Suppressor macrophage treated with lipopolysaccharide for 4 hours (primary cell): ENCODE data around the gene ABCC1.
"Not testable (repeated sequence)": the region's sequence is repeated elsewhere in the genome, so short reads cannot be mapped to it uniquely, and the experiment has no call there.

Experiments used
- DNase-seq: peaks from one replicate; pipeline ENCODE4 v3.0.0-alpha.2; 2020

ABCC1 gene

DNA sequence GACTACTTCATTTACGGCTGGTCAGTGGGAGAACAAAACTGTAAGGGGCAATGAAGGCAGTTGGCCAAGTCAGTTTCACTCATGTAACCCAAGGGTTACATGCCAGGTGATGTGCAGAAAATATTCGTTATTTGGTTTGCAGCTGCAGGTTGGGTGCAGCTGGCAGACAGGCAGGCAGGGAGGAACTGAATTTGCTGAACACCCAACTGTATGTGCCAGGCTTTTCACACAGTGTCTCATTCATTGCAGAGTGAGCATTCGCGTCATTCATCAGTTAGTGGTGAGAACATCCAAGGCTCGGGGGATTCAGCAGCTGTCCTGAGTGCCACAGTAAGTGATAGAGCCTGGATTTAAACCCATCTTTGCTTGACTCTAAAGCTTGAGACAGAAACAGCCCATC is 214.2 kb downstream of the ABCC1 start:
- DNase-seq, result no peak

DNA sequence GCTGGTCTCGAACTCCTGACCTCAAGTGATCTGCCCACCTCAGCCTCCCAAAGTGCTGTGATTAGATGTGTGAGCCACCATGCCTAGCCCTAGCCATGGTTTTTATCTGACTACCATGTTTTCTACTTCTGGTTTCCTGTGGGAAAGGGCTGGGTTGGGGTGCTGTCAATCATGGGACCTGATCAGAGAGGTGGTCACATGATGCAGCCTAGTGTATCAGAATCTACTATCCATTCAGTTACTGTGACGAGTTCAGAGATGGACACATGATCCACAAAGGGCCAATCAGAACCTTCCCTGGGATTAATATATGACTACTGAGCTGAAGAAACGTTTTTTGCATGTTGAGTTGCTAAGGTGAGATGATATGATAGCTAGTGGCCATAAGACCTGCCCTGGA is 214.8 kb downstream of the ABCC1 start:
- no peak for DNase-seq

DNA sequence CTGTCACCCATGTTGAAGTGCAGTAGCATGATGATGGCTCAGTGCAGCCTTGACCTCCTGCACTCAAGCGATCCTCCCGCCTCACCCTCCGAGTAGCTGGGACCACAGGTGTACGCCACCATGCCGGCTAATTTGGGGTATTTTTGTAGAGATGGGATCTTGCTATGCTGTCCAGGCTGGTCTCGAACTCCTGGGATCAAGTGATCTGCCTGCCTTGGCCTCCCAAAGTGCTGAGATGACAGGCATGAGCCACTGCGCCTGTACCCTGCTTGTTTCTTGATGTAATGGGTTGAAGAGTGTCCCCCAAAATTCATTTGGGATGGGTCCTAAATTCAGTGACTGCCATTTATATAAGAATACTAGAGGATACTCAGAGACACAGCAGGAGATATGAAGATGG is 216.7 kb downstream of the ABCC1 start:
- DNase-seq, result no peak

DNA sequence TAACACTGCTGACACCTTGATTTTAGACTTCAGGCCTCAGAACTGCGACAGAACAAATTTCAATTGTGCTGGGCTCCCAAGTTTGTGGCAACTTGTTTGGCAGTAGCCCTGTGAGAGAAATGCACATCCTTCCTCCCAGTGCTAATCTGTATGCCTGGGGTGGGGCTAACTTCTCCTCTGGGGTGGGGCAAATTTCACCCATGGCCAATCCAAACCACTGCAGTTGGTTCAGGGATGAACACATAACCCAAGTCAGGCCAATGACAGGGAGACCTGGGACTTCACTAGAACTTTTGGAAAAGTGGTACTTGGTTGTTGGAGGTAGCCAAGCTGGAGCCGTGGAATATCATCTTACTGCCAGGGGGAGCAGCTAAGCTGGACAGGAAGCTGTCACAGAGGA is 217.5 kb downstream of the ABCC1 start:
- DNase-seq, result no peak

DNA sequence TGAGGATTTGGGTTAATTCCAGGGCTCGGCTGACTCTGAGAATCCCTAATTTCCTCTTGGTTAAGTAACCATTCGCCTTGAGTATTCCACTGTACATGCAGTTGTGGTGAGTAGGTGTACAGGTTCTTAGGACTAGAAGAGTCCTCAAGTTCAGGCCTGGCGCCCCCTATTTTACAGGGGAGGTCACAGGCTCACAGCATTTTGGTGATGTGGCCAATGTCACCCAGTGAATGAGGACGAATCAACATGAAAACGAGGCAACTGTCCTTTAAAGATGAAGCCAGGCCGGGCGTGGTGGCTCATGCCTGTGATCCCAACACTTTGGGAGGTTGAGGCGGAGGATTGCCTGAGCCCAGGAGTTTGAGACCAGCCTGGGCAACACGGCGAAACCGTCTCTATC is 218.5 kb downstream of the ABCC1 start:
- no peak for DNase-seq

DNA sequence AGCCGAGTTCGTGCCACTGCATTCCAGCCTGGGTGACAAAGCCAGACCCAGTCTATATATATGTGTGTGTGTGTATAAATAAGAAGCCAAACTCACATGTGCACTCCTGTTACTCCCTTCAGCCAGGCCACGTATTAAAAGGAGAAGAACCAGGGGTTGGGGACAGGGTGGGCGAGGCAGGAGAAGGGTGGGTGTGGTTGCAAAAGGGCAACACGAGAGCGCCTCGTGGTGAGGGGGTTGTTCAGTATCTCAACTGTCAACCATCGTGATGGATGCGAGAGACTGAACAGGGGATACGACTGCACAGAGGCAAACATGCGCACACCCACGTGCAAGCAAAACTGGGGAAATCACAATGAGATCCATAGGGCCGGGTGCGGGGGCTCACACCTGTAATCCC is 219.0 kb downstream of the ABCC1 start:
- no peak for DNase-seq

DNA sequence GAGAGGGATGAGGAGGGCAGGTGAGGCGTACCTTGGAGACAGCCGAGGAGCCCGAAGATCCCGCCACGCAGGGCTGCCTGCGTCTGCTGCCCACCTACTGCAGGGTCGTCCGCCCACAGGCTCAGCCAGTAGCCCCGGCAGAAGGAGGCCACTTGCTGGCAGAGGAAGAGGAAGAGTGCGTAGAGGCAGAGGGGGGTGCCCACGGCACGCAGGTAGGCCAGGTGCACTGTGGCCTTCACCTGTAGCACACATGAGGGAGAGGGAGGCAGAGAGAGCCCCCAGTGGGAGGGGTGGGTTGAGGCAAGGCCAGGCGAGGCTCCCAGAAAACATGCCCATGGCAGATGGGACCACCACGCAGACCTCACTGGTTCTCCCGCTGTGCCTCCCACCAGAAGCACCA is 220.2 kb downstream of the ABCC1 start:
- DNase-seq, result no peak

DNA sequence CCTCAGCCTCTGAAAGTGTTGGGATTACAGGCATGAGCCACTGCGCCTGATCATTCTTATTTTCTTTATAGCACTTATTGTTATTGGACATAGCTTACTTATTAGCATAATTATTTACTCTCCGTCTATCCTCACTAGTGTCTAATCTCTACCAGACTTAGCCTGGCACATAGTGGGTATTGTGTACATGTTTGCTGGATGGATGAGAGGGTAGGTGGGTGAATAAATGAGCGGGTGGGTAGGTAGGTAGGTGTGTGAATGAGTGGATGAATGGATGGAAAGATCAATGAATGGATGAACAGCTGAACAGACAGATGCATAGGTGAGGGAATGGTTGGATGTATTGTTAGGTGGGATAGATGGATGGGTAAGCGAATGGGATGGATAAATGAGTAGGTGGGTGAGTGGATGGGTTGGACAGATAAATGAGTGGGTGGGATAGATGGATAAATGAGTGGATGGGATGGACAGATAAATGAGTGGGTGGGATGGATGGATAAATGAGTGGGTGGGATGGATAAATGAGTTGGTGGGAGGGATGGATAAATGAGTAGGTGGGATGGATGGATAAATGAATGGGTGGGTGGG is 222.0 kb downstream of the ABCC1 start:
- no peak for DNase-seq

DNA sequence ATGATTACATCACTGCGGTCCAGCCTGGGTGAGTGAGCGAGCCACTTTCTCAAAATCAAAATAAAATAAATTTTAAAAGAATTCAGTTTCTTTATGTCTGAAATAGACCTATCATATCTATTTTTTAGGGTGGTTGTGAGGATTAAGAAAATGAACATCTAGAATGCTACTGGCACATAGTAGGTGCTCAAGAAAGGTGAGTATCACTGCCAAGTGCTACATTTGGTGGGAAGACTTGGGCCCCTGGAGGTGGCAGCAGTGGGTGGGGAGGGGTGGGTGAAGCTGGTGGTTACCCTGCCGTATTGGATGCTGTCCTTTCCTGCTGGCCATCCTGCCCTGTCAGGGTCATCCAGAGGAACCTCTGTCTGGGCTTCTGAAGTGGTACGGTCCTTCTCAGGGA is 223.6 kb downstream of the ABCC1 start:
- DNase-seq, result no peak

DNA sequence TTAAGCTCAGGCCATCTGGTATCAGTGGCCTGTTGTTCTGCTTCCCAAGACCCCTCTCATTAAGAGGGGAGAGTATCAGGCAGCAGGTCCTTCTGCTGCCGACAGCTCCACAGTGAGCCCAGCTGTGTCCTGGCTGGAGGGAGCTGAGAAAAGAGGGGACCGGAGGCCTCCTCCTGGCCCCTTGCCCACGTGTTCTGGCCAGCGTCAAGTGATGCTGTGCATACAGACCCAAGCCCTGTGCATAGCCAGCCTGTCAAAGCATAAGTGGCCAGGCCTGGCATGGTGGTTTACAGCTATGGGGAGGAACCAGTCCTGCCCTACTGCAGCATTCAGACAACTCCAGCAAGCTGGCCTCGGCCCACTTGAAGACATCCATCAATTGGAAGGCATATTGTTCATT is 225.9 kb downstream of the ABCC1 start:
- DNase-seq, result no peak

DNA sequence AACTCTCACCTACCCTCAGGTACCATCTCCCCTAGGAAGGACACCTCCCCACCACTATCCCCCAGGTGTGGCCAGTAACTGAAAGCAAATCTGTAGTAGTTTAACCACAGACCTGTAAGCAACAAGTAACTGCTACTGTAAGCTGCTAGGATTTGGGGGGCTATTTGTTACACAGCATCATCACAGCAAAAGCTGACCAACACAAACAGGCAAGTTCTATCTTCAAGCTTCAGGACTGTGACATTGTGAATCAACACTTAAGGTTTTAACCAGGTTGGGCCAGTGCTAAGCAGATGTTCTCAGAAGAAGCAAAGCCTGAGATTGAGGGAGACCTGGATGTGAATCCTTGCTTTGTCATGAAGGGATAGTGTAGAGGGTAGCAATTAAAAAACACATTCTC is 226.9 kb downstream of the ABCC1 start:
- no peak for DNase-seq

DNA sequence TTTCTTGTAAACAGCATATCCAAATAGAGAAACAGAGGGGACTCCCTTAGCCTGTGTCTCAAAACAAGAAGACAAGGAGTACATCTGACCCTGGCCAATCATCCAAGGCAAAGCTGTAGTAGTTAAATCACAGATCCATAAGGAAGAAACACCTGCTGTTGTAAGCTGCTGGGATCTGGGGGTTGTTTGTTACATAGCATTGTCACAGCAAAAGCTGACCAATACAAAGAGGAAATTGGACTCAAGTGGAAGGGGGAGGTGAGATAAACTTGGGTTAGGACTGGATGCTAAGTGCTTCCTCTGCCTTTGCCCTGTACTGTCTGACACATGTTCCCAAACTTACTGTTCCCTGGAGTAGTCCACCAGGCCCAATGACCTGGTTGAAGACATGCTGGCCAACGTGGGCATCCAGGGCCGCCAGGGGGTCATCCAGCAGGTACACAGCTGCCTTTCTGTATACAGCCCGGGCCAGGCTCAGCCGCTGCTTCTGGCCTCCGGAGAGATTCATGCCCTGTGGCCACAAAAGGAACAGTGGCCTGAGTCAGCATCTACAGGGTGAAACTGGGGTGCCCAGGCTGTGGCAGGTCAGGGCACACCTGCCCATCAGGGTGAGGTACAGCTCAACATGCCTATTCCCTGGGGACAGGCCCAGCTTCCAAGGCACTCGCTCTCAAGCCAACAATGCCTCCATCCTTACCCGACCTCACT is 229.2 kb downstream of the ABCC1 start:
- DNase-seq, result no peak

DNA sequence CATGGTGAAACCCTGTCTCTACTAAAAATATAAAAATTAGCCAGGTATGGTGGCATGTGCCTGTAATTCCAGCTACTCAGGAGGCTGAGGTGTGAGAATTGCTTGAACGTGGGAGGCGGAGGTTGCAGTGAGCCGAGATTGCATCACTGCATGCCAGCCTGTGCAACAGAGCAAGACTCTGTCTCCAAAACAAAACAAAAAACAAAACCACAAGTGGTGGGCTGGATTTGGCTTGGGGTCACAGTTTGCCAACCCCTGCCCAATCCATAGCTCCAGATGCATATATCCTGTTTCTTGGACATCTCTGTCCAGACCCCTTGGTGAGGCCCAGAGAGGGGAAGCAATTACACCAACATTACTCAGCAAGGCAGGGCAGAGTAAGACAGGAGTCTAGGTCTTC is 232.3 kb downstream of the ABCC1 start:
- not testable (repeated sequence) for DNase-seq

DNA sequence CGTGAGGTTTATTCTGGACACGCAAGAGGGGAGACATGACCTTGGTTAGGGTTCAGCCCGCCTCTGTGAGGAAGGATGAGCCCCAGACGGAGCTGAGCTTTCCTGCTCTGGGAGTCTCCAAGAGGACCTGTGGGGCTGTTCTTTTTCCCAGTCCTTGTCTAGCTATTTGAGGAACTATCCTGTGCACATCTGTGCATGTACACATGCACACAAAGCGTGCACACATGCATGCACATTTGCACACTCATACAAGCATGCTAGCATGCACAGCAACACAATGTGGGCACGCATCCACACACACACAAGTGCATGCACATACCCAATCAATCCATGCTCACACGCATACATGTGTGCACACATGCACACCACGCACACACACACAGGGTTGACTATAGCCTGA is 233.5 kb downstream of the ABCC1 start:
- no peak for DNase-seq

DNA sequence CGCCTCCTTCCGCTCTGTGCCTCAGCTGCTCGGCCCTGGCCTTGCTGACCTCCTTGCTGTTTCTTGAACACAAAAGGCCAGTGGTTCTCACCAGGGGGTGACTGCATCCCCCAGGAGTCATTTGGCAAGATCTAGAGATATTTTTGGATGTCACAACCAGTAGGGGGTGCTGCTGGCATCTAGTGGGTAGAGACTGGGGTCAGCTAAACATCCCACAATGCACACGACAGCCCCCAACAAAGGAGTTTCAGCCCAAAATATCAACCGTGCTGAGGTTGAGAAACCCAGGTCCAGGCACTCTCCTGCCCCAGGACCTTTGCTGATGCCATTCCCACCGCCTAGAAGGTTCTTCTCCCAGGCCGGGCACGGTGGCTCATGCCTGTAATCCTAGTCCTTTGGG is 234.1 kb downstream of the ABCC1 start:
- no peak for DNase-seq

DNA sequence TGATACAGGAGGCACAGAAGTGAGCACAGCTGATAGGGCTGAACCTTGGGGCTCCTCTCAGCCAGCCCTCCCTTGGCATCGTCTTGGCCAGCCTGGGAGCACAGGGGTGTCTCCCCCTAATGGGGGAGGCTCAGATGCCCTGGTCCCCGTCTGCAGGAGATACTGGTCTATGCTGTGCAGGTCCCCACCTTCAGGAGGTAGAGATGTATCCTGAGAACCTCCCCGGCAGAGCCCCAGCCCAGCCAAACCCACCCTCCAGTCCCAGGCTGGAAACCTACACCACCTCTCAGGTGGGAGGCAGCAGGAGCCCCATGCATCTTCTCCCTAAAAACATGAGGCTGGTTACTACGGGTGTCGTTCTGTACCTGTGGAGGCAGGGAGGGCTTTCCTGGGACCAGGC is 235.2 kb downstream of the ABCC1 start:
- DNase-seq, result no peak

DNA sequence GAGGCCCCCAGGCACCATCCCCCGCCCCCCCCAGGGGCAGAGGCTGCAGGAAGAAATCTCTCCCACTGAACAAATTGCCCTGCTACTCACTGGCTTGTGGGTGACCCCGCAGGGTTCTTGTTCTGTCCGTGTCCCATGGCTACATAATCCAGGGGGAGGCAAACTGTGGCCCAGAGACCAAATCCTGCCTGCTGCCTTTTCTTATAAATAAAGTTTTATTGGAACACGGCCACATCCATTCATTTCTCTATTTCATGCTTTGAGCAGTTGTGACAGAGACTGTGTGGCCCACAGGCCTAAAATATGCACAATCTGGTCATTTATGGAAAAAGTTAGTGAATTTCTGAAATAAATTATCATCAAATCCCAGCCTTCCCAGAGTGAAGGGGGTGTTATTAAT is 235.7 kb downstream of the ABCC1 start:
- DNase-seq, result no peak

DNA sequence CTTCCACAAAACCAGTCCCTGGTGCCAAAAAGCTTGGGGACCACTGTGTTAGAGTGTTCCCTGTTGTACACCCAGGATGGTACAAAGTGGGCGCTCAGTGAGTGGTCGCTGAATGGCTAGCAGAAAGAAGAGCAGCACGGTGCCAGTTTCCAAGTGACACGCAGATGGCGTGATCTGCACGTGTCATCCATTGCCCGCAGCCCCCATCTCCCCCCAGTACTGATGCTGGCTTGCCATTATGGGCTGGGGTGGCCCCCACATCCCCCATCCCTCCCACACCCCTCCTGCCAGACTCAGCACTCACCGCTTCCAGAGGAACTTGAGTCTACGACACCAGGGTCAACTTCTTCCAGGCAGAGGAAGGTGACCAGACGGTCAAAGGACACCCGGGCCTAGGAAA is 237.4 kb downstream of the ABCC1 start:
- no peak for DNase-seq

DNA sequence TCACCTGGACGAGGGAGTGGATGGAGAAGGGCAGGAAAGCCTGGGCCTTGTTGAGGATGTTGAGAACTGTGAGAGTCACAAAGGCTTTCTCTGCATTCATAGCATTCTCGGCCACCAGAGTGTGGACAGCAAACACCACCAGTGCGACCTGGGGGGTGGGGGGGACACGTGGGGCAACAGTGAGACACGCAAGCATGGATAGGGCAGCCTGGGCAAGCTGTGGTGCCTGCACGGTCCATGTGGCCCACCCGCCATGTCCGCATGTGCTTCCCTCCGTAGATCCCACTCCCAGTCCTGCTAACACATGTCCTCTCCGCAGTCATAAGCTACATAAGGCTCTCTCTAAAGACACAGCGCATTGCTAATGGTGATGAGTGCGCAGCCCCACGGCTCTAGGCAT is 239.4 kb downstream of the ABCC1 start:
- DNase-seq, result no peak

DNA sequence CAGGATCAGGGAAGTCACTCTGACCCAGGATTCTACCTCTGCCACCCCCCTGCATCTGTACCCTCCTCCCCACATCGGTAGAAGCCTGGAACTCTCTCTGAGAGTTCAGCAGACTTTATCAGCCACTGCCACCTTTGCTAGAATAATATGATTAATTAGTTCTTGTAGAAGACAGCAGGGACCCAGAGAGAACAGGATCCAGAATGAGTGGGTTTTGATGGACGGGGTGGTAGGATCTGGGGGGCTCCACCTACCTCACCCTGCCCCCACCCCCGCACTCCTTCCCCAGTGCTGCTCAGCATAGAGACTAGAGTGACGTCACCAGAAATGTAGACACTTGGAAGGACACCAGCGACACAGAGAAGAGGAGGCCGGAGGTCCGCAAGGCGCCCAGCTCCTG is 240.4 kb downstream of the ABCC1 start:
- no peak for DNase-seq

DNA sequence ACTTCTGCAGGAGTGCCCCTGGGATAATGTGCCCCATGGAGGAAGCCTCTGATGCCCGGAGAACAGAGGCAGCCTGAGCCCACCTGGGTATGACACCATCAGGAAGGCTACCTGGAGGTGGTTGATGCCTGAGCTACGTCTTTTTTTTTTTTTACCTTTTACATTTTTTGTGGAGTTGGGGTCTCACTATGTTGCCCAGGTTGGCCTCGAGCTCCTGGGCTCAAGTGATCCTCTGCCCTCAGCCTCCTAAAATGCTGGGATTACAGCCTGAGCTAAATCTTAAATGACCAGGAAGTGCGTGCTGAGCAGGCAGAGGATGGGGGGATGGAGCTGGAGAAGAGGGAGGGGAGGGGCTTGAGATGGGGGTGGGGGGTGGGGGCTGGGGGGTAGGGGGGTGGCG is 241.1 kb downstream of the ABCC1 start:
- DNase-seq, result no peak

DNA sequence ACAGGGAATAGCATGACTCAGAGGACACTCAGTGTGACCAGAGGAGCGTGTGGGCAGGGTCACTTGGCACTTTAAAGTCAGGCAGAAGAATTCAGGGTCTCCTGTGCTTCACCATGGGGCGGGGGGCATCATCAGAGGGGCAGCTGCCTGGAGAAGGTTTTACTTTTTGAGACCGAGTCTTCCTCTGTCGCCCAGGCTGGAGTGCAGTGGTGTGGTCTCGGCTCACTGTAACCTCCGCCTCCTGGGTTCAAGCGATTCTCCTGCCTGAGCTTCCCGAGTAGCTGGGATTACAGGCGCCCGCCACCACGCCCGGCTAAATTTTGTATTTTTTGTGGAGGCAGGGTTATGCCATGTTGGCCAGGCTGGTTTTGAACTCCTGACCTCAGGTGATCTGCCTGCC is 241.6 kb downstream of the ABCC1 start:
- not testable (repeated sequence) for DNase-seq

DNA sequence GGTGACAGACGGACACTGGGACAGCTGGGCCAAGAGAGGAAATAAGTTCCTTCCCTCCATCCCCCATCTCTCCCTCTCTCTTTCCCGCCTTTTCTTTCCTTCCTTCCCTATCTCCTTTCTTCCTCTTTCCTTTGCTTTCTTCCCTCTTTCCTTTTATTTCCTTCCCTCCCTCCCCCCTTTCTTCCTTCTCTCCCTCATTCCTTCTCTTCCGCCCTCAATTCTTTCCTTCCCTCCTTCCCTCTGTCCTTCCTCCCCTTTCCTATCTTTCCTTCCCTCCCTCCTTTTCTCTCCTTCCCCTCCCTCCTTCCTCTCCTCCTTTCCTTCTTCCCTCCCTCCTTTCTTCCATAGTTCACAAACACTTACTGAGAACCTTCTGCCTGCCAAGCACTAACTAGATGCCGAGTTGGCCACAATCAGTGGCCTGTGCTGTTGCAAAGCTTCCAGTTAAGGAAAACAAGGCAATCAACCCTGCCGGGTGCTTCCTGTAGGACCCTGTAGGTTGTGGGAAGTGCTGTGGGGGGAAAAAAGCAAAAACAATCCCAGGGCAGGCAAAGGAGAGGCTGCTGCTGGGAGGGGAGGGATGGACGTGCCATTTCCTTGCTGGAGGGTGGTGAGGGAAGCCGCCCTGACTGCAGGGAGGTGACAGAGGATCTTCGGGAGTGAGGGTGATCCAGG is 242.2 kb downstream of the ABCC1 start:
- DNase-seq, result no peak
